Measurements from ENCODE around the gene ENKD1. TPM values are rescaled to one million over a fixed set of nuclear protein-coding genes. Genes with fewer than 3 reads are reported as not detected.

Gene ENKD1
- total RNA-seq, 4 donors from 2014 or later = 12.5 to 20.9 (median 15.3) TPM

GRCh38 chr16:67628216-67628615 lies 38.3 kb downstream of the ENKD1 start:
- H3K4me1 ChIP-seq = no peaks in the 10 kb centered on the region
- WGBS, 2 donors (ENCODE audit: low coverage in 1 of 2) = 91 to 100% methylated on average over 2 to 14 of the region's 14 CpGs
- TF ChIP-seq CTCF (IDR thresholded peaks at IDR 0.05) (no peak), POLR2AphosphoS5 (IDR thresholded peaks at IDR 0.05) (no peak), POLR2A (IDR thresholded peaks at IDR 0.05) (no peak), EP300 (IDR thresholded peaks at IDR 0.05; ENCODE audit: low read depth) (no peak)
- no peak overlapping the region for H3K27ac ChIP-seq
- no peak for DNase-seq
- H3K36me3 ChIP-seq = peaks cover 0 to 76% (median 24%) of the 10 kb centered on the region in 4 donors
- H3K9me3 ChIP-seq = no peaks in the 10 kb centered on the region
- no peak overlapping the region for H3K4me3 ChIP-seq
- in situ Hi-C loops (cut with MboI; ENCODE audit: low pct_ligation_motif_present in 1 of 4, low pct_unique_long_range_greater_than_20kb in 1 of 4, low sequenced_read_pairs in 3 of 4) = no loop called here
- intact Hi-C loops (cut with DNase I; ENCODE audit: low total_unique reads) = no loop called here
- no peaks in the 10 kb centered on the region for H3K27me3 ChIP-seq

- Histone ChIP-seq H3K27ac (no peak overlapping the region), H3K36me3 (peaks cover 0 to 44% (median 19%) of the 10 kb centered on the region in 4 donors), H3K4me3 (no peak overlapping the region), H3K27me3 (no peaks in the 10 kb centered on the region), H3K4me1 (no peaks in the 10 kb centered on the region), H3K9me3 (no peaks in the 10 kb centered on the region)
- in situ Hi-C loops (cut with MboI; ENCODE audit: low pct_ligation_motif_present in 1 of 4, low pct_unique_long_range_greater_than_20kb in 1 of 4, low sequenced_read_pairs in 3 of 4) (no loop called here), intact Hi-C loops (cut with DNase I; ENCODE audit: low total_unique reads) (no loop called here)
- TF ChIP-seq CTCF (IDR thresholded peaks at IDR 0.05) = no peak
- 93% methylated on average over 10 of the region's 10 CpGs; no CpG with 5 or more reads in 1 of the 2 donors for WGBS, 2 donors (ENCODE audit: low coverage in 1 of 2)
- DNase-seq = no peak
These were observed 52.7 kb downstream of the ENKD1 start for GRCh38 chr16:67613808-67614207.

Other genes starting within 250 kb of the ENKD1 start
- gene HSD11B2, start 235.6 kb downstream of the ENKD1 start, total RNA-seq = 1,000 to 10,000 TPM in 1 of 4 donors, 100 to 1,000 TPM in 3; 667 to 1,081 (median 790) TPM
- 100 to 1,000 TPM; 218 to 457 (median 386) TPM for gene ATP6V0D1, start 185.6 kb downstream of the ENKD1 start, total RNA-seq
- gene AGRP, start 183.2 kb downstream of the ENKD1 start, total RNA-seq = not detected
- gene RIPOR1, start 137.9 kb downstream of the ENKD1 start, total RNA-seq = 100 to 1,000 TPM in 1 of 4 donors, 10 to 100 TPM in 3; 11.2 to 141 (median 24.1) TPM
- 10 to 100 TPM; 40.0 to 46.8 (median 41.9) TPM for gene CTCF, start 104.2 kb downstream of the ENKD1 start, total RNA-seq
- 1 to 10 TPM in 2 of 4 donors, under 1 TPM in 1, not detected in 1; 0.96 to 9.0 (median 7.6) TPM for gene CARMIL2, start 21.6 kb downstream of the ENKD1 start, total RNA-seq
- gene ACD, start 6.5 kb downstream of the ENKD1 start, total RNA-seq = 10 to 100 TPM in 3 of 4 donors, 1 to 10 TPM in 1; 2.0 to 76.3 (median 15.7) TPM
- 10 to 100 TPM in 2 of 4 donors, 1 to 10 TPM in 2; 6.3 to 36.7 (median 9.4) TPM for gene PARD6A, start 5.8 kb downstream of the ENKD1 start, total RNA-seq
- 1 to 10 TPM in 3 of 4 donors, under 1 TPM in 1; 0.60 to 7.1 (median 4.4) TPM for gene C16orf86, start 64 bp upstream of the ENKD1 start, total RNA-seq
- 10 to 100 TPM; 21.9 to 32.2 (median 24.3) TPM for gene GFOD2, start 52.6 kb upstream of the ENKD1 start, total RNA-seq
- 10 to 100 TPM; 15.1 to 32.9 (median 19.1) TPM for gene RANBP10, start 139.8 kb upstream of the ENKD1 start, total RNA-seq
- under 1 TPM in 1 of 4 donors, not detected in 3; 0.55 TPM for gene TSNAXIP1, start 140.1 kb upstream of the ENKD1 start, total RNA-seq
- gene THAP11, start 175.6 kb upstream of the ENKD1 start, total RNA-seq = 10 to 100 TPM; 24.7 to 44.1 (median 32.7) TPM
- gene NUTF2, start 180.2 kb upstream of the ENKD1 start, total RNA-seq = 100 to 1,000 TPM in 1 of 4 donors, 10 to 100 TPM in 3; 75.2 to 131 (median 89.0) TPM
- 100 to 1,000 TPM in 2 of 4 donors, 10 to 100 TPM in 2; 58.2 to 248 (median 100) TPM for gene CENPT, start 180.9 kb upstream of the ENKD1 start, total RNA-seq
- gene EDC4, start 206.3 kb upstream of the ENKD1 start, total RNA-seq = 100 to 1,000 TPM in 2 of 4 donors, 10 to 100 TPM in 2; 76.4 to 162 (median 105) TPM
- 1 to 10 TPM in 1 of 4 donors, not detected in 3; 2.5 TPM for gene NRN1L, start 218.1 kb upstream of the ENKD1 start, total RNA-seq
- 100 to 1,000 TPM in 1 of 4 donors, 10 to 100 TPM in 3; 24.1 to 132 (median 56.2) TPM for gene PSKH1, start 226.5 kb upstream of the ENKD1 start, total RNA-seq

Data from transverse colon (tissue), 4 donors.